Left lung (tissue), 10 donors: Measurements from ENCODE around the gene HUNK. TPM values are rescaled to one million over a fixed set of nuclear protein-coding genes. Genes with fewer than 3 reads are reported as not detected.

Source experiments
- ATAC-seq: fragments of 200-7000 bp; cut with Tn5 transposase; one replicate; pipeline ENCODE4 v1.9.1; 2020; ENCODE audit warnings: moderate library complexity
- DNase-seq, 4 donors: peaks; one replicate each; pipeline ENCODE4 v3.0.0-alpha.2; 2013 to 2020
- H3K27ac ChIP-seq, 2 donors: fragments of 200-600 bp; sonication (generic) in 1 of 2; one replicate each; pipeline versions ENCODE4 v1.5.0 to v1.8.0; 2020 to 2021
- H3K27me3 ChIP-seq, 2 donors: fragments of 200-600 bp; sonication (generic) in 1 of 2; one replicate each; pipeline versions ENCODE4 v1.5.0 to v1.8.0; 2020 to 2021
- H3K36me3 ChIP-seq, 2 donors: fragments of 200-600 bp; sonication (generic) in 1 of 2; one replicate each; pipeline versions ENCODE4 v1.5.0 to v1.8.0; 2020 to 2021
- H3K4me1 ChIP-seq, 2 donors: fragments of 200-600 bp; one replicate each; pipeline ENCODE4 v1.8.0; 2021
- H3K4me3 ChIP-seq, 2 donors: fragments of 200-600 bp; sonication (generic) in 1 of 2; one replicate each; pipeline versions ENCODE4 v1.5.0 to v1.8.0; 2020 to 2021; ENCODE audit warnings: mild to moderate bottlenecking in 1 of 2
- H3K9me3 ChIP-seq, 2 donors: fragments of 200-600 bp; sonication (generic) in 1 of 2; one replicate each; pipeline versions ENCODE4 v1.5.0 to v1.8.0; 2020 to 2021
- CTCF ChIP-seq, 2 donors: fragments of 200-600 bp; sonication (generic) in 1 of 2; IDR thresholded peaks; one replicate each; pipeline versions ENCODE4 v1.5.0 to v1.8.0; 2021; ENCODE audit warnings: antibody characterized with exemption in 2 of 2
- intact Hi-C, 2 donors: fragments of 100-400 bp; cut with DNase I; formaldehyde crosslinking; loops; one replicate each; pipeline versions ENCODE4 v1.11.2 to v1.14.2; 2022
- polyA plus RNA-seq, 6 donors: library from polyadenylated mRNA; unstranded; fragments of 120-200 nt; gene quantifications; one replicate each; pipeline ENCODE4 v1.2.1, GENCODE V29; 2013; ENCODE audit not compliant: insufficient read length in 6 of 6
- total RNA-seq, 2 donors: library from RNA; stranded (reverse); fragmentation: NEBNext Ultra II Directional; extraction: Animal tissue kit (Norgen Biotek cat#: 25700); gene quantifications; one replicate each; pipeline ENCODE4 v1.2.1, GENCODE V29; 2021
- donor health status: DM: no; HTN: yes; CAD: no.
- donor health status: DM: no; HTN: no; CAD: no.

The HUNK gene
- total and polyA plus RNA-seq, 8 donors = 2.9 to 7.4 (median 6.0) TPM

GRCh38 chr21:31948676-31949075 lies 75.9 kb downstream of the HUNK start:
- no peak for DNase-seq
- ATAC-seq = no peak
- TF ChIP-seq CTCF (IDR thresholded peaks at IDR 0.05) = no peak
- Histone ChIP-seq H3K27me3 (no peaks in the 10 kb centered on the region), H3K4me3 (no peak overlapping the region), H3K9me3 (no peaks in the 10 kb centered on the region), H3K36me3 (no peaks in the 10 kb centered on the region), H3K4me1 (no peaks in the 10 kb centered on the region), H3K27ac (no peak overlapping the region)
- intact Hi-C loops = no loop called here

DNA sequence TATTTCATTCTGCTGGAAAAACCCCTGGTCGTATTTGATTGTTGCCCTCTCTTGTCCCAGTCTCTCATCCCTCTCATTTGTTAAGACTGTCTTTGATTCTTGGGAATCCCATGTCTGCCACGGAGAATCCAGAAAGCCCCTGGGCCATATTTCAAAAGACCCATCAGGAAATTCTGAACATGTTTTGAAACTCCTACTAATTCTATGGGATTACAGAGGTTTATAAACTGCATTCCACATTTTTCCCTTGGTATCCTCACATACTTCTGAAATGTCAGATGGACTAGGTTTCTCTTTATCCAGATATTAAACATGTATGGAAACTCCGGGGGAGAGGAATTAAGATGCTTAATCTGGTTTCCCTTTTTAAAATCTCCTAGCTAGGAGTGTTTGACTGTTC lies 80.0 kb downstream of the HUNK start:
- H3K36me3 ChIP-seq = no peaks in the 10 kb centered on the region
- intact Hi-C loops = no loop called here
- DNase-seq = no peak

DNA sequence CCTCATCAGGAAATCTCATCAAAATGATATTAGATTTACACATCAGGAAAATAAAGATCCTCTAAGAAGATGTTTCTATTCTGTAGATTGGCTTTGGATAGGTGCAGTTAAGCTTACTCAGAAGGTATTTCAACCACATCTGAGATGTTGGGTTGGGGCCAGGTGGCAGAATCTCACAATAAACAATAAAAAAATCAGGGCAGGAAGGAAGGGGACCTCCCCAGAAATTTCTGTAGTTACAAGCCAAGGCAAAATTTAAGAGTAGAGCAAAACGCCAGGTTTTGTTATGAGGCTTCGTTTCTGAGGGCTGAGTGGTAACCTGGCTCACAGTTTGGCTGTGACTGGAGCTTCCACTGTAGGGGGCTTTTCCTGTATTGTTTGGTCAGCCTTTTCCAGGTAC lies 84.8 kb downstream of the HUNK start:
- Histone ChIP-seq H3K27ac (no peak overlapping the region), H3K4me1 (no peaks in the 10 kb centered on the region), H3K27me3 (no peaks in the 10 kb centered on the region), H3K4me3 (no peak overlapping the region), H3K9me3 (no peaks in the 10 kb centered on the region), H3K36me3 (no peaks in the 10 kb centered on the region)
- intact Hi-C loops = no loop called here
- no peak for TF ChIP-seq CTCF (IDR thresholded peaks at IDR 0.05)
- no peak for DNase-seq
- no peak for ATAC-seq

More for the DNA sequence above, 80.0 kb downstream of the HUNK start:
- no peak overlapping the region for H3K27ac ChIP-seq
- H3K27me3 ChIP-seq = no peaks in the 10 kb centered on the region
- no peaks in the 10 kb centered on the region for H3K4me1 ChIP-seq
- no peak for ATAC-seq
- no peak overlapping the region for H3K4me3 ChIP-seq
- no peaks in the 10 kb centered on the region for H3K9me3 ChIP-seq
- TF ChIP-seq CTCF (IDR thresholded peaks at IDR 0.05) = no peak

DNA sequence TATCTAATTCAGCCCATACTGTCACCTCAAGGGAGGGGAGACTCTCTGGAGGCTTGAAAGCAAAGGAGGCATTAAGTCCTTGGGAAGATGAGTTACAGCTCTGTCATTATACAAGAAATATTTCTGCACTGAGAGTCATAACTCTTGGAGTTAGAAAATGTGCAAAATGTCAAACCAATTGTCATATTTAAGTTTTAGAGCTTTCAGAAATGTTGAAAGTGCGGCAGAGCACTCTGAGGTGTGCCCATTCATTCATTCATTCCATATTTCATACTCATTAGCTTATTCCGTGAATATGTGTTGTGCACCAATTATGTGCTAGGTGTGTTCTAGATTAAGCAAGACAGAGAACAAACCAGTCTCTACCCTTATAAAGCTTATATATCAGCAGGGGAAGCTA lies 87.1 kb downstream of the HUNK start:
- intact Hi-C loops = no loop called here
- Histone ChIP-seq H3K4me3 (no peak overlapping the region), H3K27me3 (no peaks in the 10 kb centered on the region), H3K4me1 (no peaks in the 10 kb centered on the region), H3K27ac (no peak overlapping the region), H3K9me3 (no peaks in the 10 kb centered on the region), H3K36me3 (no peaks in the 10 kb centered on the region)
- TF ChIP-seq CTCF (IDR thresholded peaks at IDR 0.05) = no peak
- DNase-seq (no peak), ATAC-seq (no peak)

- no peak for DNase-seq
- Histone ChIP-seq H3K4me3 (no peak overlapping the region), H3K27me3 (no peaks in the 10 kb centered on the region), H3K36me3 (no peaks in the 10 kb centered on the region), H3K4me1 (no peaks in the 10 kb centered on the region), H3K27ac (no peak overlapping the region), H3K9me3 (no peaks in the 10 kb centered on the region)
- no peak for TF ChIP-seq CTCF (IDR thresholded peaks at IDR 0.05)
- ATAC-seq = no peak
- intact Hi-C loops = no loop called here
Observed at GRCh38 chr21:31961027-31961426, 88.2 kb downstream of the HUNK start.
